GM12873 (cell line): ENCODE results near the gene KPTN.

Experiments
- TF ChIP-seq, protein P1 (sequence below): IDR thresholded peaks from 2 replicates; pipeline ENCODE4 v1.5.1; 2012; ENCODE audit warnings: low read depth, mild to moderate bottlenecking, moderate library complexity, low read length, control low read depth; ENCODE audit not compliant: insufficient read depth; ENCODE audit errors: missing control alignments

Gene KPTN

GRCh38 chr19:47498561-47498960 is 14.5 kb upstream of the KPTN start:
- TF ChIP-seq, protein P1, sequence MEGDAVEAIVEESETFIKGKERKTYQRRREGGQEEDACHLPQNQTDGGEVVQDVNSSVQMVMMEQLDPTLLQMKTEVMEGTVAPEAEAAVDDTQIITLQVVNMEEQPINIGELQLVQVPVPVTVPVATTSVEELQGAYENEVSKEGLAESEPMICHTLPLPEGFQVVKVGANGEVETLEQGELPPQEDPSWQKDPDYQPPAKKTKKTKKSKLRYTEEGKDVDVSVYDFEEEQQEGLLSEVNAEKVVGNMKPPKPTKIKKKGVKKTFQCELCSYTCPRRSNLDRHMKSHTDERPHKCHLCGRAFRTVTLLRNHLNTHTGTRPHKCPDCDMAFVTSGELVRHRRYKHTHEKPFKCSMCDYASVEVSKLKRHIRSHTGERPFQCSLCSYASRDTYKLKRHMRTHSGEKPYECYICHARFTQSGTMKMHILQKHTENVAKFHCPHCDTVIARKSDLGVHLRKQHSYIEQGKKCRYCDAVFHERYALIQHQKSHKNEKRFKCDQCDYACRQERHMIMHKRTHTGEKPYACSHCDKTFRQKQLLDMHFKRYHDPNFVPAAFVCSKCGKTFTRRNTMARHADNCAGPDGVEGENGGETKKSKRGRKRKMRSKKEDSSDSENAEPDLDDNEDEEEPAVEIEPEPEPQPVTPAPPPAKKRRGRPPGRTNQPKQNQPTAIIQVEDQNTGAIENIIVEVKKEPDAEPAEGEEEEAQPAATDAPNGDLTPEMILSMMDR: no peak

GRCh38 chr19:47497821-47498520 is 14.0 kb upstream of the KPTN start:
- TF ChIP-seq, protein P1: no peak

GRCh38 chr19:47497050-47497766 is 13.2 kb upstream of the KPTN start:
- TF ChIP-seq, protein P1: no peak

DNA sequence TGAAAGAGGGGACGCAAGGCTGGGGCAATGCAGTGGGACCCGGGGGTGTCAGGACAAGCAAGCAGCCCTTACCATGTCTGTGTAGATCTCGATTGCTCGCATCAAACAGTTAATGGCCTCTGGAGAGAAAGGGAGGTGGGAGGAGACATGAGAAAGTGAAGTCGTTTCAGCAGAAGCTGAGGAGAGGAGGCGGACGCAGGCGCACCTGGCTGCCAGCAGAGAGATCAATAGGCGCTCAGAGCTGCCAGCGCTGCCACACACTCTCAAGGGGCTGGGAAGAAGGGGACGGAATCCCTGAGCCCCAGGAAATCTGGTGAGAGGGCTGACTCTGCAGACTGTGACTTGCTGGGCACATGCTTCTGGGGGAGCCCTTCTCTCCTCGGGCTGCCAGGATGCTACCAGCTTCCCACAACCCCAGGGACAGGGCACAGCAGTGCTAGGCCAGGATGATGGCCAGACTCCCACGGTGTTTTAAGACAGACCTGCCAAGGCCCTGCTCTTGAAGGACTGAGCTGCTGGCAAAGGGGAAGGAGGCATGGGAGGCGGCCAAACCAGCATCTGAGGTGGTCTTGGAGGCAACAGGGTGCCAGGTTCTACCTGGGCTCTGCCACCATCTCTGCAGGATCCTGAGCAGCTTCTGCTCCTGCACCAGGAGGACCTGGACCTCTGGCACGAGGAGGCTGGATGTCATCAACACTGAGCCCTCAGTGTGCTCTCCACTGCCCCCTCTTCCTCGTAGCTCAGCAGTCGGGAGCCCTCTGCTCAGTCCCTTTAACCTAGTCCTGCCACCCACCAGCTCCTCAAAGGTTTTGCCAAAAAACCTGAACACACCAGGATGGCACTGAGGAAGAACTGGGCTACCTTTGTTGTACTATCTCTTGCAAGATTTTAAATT is 11.7 kb upstream of the KPTN start:
- TF ChIP-seq, protein P1: no peak

- TF ChIP-seq, protein P1: no peak
These were observed 10.7 kb upstream of the KPTN start for GRCh38 chr19:47494729-47495128.

- TF ChIP-seq, protein P1: no peak
These were observed 10.2 kb upstream of the KPTN start for GRCh38 chr19:47494211-47494547.

GRCh38 chr19:47493378-47494210 is 9.6 kb upstream of the KPTN start:
- TF ChIP-seq, protein P1: no peak
